ENCODE results near the gene FSTL4.

GRCh38 chr5:133220851-133221674, 391.3 kb downstream of the FSTL4 start:
- TF ChIP-seq, protein P1, sequence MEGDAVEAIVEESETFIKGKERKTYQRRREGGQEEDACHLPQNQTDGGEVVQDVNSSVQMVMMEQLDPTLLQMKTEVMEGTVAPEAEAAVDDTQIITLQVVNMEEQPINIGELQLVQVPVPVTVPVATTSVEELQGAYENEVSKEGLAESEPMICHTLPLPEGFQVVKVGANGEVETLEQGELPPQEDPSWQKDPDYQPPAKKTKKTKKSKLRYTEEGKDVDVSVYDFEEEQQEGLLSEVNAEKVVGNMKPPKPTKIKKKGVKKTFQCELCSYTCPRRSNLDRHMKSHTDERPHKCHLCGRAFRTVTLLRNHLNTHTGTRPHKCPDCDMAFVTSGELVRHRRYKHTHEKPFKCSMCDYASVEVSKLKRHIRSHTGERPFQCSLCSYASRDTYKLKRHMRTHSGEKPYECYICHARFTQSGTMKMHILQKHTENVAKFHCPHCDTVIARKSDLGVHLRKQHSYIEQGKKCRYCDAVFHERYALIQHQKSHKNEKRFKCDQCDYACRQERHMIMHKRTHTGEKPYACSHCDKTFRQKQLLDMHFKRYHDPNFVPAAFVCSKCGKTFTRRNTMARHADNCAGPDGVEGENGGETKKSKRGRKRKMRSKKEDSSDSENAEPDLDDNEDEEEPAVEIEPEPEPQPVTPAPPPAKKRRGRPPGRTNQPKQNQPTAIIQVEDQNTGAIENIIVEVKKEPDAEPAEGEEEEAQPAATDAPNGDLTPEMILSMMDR (optimal IDR thresholded peaks at IDR 0.05 in 1 of 3, IDR thresholded peaks at IDR 0.05 in 1 of 3, conservative IDR thresholded peaks at IDR 0.05 in 1 of 3; ENCODE audit: extremely low read depth in 1 of 3, insufficient read depth in 2 of 3, low read length in 3 of 3): no peak
- no peak for TF ChIP-seq EZH2 (IDR thresholded peaks at IDR 0.05; ENCODE audit: low read length)

Data from keratinocyte (primary cell).